ENCODE data around the gene C5orf24.

DNA sequence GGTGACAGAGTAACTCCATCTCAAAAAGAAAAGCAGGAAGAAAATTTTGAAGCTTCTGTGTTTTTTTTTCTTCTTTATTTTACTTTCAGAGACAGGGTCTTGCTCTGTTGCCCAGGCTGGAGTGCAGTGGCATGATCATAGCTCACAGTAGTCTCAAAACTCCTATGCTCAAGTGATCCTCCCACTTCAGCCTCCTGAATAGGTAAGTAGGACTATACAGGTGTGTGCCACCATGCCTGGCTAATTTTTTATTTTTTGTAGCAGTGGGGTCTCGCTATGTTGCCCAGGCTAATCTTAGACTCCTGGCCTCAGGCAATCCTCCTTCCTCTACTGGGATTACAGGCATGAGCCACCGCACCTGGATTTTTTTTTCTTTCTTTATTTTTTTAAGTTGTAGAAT is 10.1 kb upstream of the C5orf24 start:
- TF ChIP-seq, protein P1, sequence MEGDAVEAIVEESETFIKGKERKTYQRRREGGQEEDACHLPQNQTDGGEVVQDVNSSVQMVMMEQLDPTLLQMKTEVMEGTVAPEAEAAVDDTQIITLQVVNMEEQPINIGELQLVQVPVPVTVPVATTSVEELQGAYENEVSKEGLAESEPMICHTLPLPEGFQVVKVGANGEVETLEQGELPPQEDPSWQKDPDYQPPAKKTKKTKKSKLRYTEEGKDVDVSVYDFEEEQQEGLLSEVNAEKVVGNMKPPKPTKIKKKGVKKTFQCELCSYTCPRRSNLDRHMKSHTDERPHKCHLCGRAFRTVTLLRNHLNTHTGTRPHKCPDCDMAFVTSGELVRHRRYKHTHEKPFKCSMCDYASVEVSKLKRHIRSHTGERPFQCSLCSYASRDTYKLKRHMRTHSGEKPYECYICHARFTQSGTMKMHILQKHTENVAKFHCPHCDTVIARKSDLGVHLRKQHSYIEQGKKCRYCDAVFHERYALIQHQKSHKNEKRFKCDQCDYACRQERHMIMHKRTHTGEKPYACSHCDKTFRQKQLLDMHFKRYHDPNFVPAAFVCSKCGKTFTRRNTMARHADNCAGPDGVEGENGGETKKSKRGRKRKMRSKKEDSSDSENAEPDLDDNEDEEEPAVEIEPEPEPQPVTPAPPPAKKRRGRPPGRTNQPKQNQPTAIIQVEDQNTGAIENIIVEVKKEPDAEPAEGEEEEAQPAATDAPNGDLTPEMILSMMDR (IDR thresholded peaks at IDR 0.05; ENCODE audit: low read depth, low read length), result no peak
- TF ChIP-seq POLR2A (IDR thresholded peaks at IDR 0.05; ENCODE audit: extremely low read depth, insufficient read length), result no peak

Measured in NB4 (cell line).